GM19240 (cell line): ENCODE data around the gene MOB2.

Experiments used
- DNase-seq: peaks from one replicate; pipeline ENCODE4 v3.0.0; 2011; ENCODE audit warnings: low spot score; ENCODE audit not compliant: insufficient read length

MOB2 gene

GRCh38 chr11:1457856-1458255, 28.7 kb downstream of the MOB2 start:
- no peak for DNase-seq

- no peak for DNase-seq
Observed at GRCh38 chr11:1457326-1457680, 29.3 kb downstream of the MOB2 start.

- DNase-seq: no peak
Observed at GRCh38 chr11:1456596-1457325, 29.8 kb downstream of the MOB2 start.

GRCh38 chr11:1456176-1456575, 30.4 kb downstream of the MOB2 start:
- DNase-seq: no peak

- no peak for DNase-seq
Observed at GRCh38 chr11:1455763-1456060, 30.9 kb downstream of the MOB2 start.

GRCh38 chr11:1455032-1455762, 31.4 kb downstream of the MOB2 start:
- no peak for DNase-seq

- DNase-seq: no peak
Observed at GRCh38 chr11:1454576-1454975, 32.0 kb downstream of the MOB2 start.

GRCh38 chr11:1453611-1454034, 33.0 kb downstream of the MOB2 start:
- DNase-seq: peak; percentile 75

GRCh38 chr11:1452744-1453143, 33.8 kb downstream of the MOB2 start:
- DNase-seq: no peak

GRCh38 chr11:1451781-1452470, 34.7 kb downstream of the MOB2 start:
- no peak for DNase-seq

GRCh38 chr11:1450949-1451710, 35.4 kb downstream of the MOB2 start:
- DNase-seq: no peak

GRCh38 chr11:1450344-1450875, 36.2 kb downstream of the MOB2 start:
- DNase-seq: no peak

- DNase-seq: no peak
Observed at GRCh38 chr11:1449490-1450243, 36.9 kb downstream of the MOB2 start.

- no peak for DNase-seq
Observed at GRCh38 chr11:1448882-1449281, 37.7 kb downstream of the MOB2 start.

GRCh38 chr11:1447845-1448825, 38.4 kb downstream of the MOB2 start:
- no peak for DNase-seq

- DNase-seq: no peak
Observed at GRCh38 chr11:1446623-1447022, 40.0 kb downstream of the MOB2 start.

GRCh38 chr11:1445741-1446445, 40.7 kb downstream of the MOB2 start:
- no peak for DNase-seq

- no peak for DNase-seq
Observed at GRCh38 chr11:1444823-1445422, 41.7 kb downstream of the MOB2 start.

GRCh38 chr11:1444321-1444720, 42.3 kb downstream of the MOB2 start:
- no peak for DNase-seq
